GM23248 (cell line): ENCODE data around the gene LYPD6B. TPM values are rescaled to one million over a fixed set of nuclear protein-coding genes. Genes with fewer than 3 reads are reported as not detected.

Experiments used
- DNase-seq: peaks from one replicate; pipeline ENCODE4 v3.0.0-alpha.2; 2015
- H2AFZ ChIP-seq: fragments of 200-600 bp; sonication (generic); 2 replicates; pipeline ENCODE4 v1.6.1; 2016; ENCODE audit warnings: antibody characterized with exemption
- H3F3A ChIP-seq: fragments of 200-600 bp; sonication (generic); 2 replicates; pipeline ENCODE4 v1.6.1; 2016; ENCODE audit warnings: mild to moderate bottlenecking, antibody characterized with exemption, mixed run types; ENCODE audit not compliant: insufficient read depth
- H3K27ac ChIP-seq: fragments of 200-600 bp; sonication (generic); 2 replicates; pipeline ENCODE4 v1.5.1; 2016; ENCODE audit warnings: mild to moderate bottlenecking
- H3K27me3 ChIP-seq: fragments of 200-600 bp; sonication (generic); replicated peaks from 2 replicates; pipeline ENCODE4 v1.6.1; 2016; ENCODE audit warnings: mild to moderate bottlenecking; ENCODE audit not compliant: insufficient read depth
- H3K36me3 ChIP-seq: fragments of 200-600 bp; sonication (generic); 2 replicates; pipeline ENCODE4 v1.6.1; 2016; ENCODE audit warnings: low read depth, mild to moderate bottlenecking
- H3K4me1 ChIP-seq: fragments of 200-600 bp; sonication (generic); 2 replicates; pipeline ENCODE4 v1.6.1; 2016; ENCODE audit warnings: mild to moderate bottlenecking; ENCODE audit not compliant: insufficient read depth
- H3K4me2 ChIP-seq: fragments of 200-600 bp; sonication (generic); one replicate; pipeline ENCODE4 v1.6.1; 2016; ENCODE audit warnings: mild to moderate bottlenecking; ENCODE audit not compliant: unreplicated experiment
- H3K4me3 ChIP-seq: fragments of 200-600 bp; sonication (generic); 2 replicates; pipeline ENCODE4 v1.5.1; 2016; ENCODE audit warnings: mild to moderate bottlenecking
- H3K79me2 ChIP-seq: fragments of 200-600 bp; sonication (generic); 2 replicates; pipeline ENCODE4 v1.6.1; 2016; ENCODE audit warnings: mild to moderate bottlenecking; ENCODE audit not compliant: insufficient read depth
- H3K9ac ChIP-seq: fragments of 200-600 bp; sonication (generic); 2 replicates; pipeline ENCODE4 v1.6.1; 2016; ENCODE audit warnings: mild to moderate bottlenecking
- H3K9me2 ChIP-seq: fragments of 200-600 bp; sonication (generic); 2 replicates; pipeline ENCODE4 v1.6.1; 2016; ENCODE audit warnings: mixed run types, mild to moderate bottlenecking, moderate library complexity; ENCODE audit not compliant: insufficient read depth
- H3K9me3 ChIP-seq: fragments of 200-600 bp; sonication (generic); one replicate; pipeline ENCODE4 v1.6.1; 2017; ENCODE audit warnings: low read depth
- H4K20me1 ChIP-seq: fragments of 200-600 bp; sonication (generic); 2 replicates; pipeline ENCODE4 v1.6.0; 2016; ENCODE audit not compliant: insufficient read depth
- EZH2 ChIP-seq: fragments of 200-600 bp; sonication (generic); IDR thresholded peaks from 2 replicates; pipeline ENCODE4 v1.6.1; 2018; ENCODE audit warnings: antibody characterized with exemption, mild to moderate bottlenecking; ENCODE audit not compliant: insufficient read depth, poor library complexity, severe bottlenecking
- EZH2phosphoT487 ChIP-seq: fragments of 200-600 bp; sonication (generic); IDR thresholded peaks from 2 replicates; pipeline ENCODE4 v1.6.1; 2018; ENCODE audit warnings: antibody characterized with exemption, moderate library complexity, mild to moderate bottlenecking, low read depth; ENCODE audit not compliant: insufficient read depth
- WGBS, 2 experiments: methylation state at CpG; one replicate each; pipeline ENCODE4 v1.1.6; 2015 to 2017; ENCODE audit warnings: low lambda C conversion rate in 2 of 2, low coverage in 1 of 2; ENCODE audit errors: missing lambda C conversion rate in 2 of 2; 5-methylcytosine and 5-hydroxymethylcytosine counted together
- in situ Hi-C: fragments of 300-500 bp; cut with MboI; formaldehyde crosslinking; loops from 2 replicates; pipeline ENCODE4 v1.15.0; 2020
- polyA plus RNA-seq: library from polyadenylated mRNA; unstranded; fragments of >200 nt; fragmentation: Nextera tagmentation; extraction: Ambion mirVana; gene quantifications from 2 replicates; pipeline ENCODE4 v1.2.1, GENCODE V29; 2016
- total RNA-seq: library from RNA; depleted of rRNA; stranded (reverse); fragments of >200 nt; shearing (Covaris generic); gene quantifications from 2 replicates; pipeline ENCODE4 v1.2.3, GENCODE V29; 2014

Gene LYPD6B
- total and polyA plus RNA-seq, 2 experiments from 2014 or later: 3.9 to 11.4 TPM

GRCh38 chr2:149158957-149159356 lies 120.5 kb downstream of the LYPD6B start:
- Histone ChIP-seq H3K4me1 (no peaks in the 10 kb centered on the region), H3K36me3 (no peaks in the 10 kb centered on the region), H3K79me2 (no peaks in the 10 kb centered on the region), H3K4me3 (no peak overlapping the region), H2AFZ (no peak overlapping the region), H3K4me2 (no peak overlapping the region), H4K20me1 (no peaks in the 10 kb centered on the region), H3K9ac (no peak overlapping the region), H3K27ac (no peak overlapping the region), H3K9me2 (no peaks in the 10 kb centered on the region), H3K27me3 (0 out of 2 replicates have a peak, but pooled peaks cover 3% of the 10 kb centered on the region), H3F3A (no peaks in the 10 kb centered on the region), H3K9me3 (no peaks in the 10 kb centered on the region)
- in situ Hi-C loops: no loop called here
- DNase-seq: no peak
- 67 to 69% methylated on average over 1 of the region's 1 CpG for WGBS, 2 experiments
- no peak for TF ChIP-seq EZH2phosphoT487
- no peak for TF ChIP-seq EZH2

- Histone ChIP-seq H2AFZ (no peak overlapping the region), H3K4me2 (no peak overlapping the region), H3K27me3 (0 out of 2 replicates have a peak, but pooled peaks cover 3% of the 10 kb centered on the region), H3K36me3 (no peaks in the 10 kb centered on the region), H3K27ac (no peak overlapping the region), H3K4me1 (no peaks in the 10 kb centered on the region), H4K20me1 (no peaks in the 10 kb centered on the region), H3K9me2 (no peaks in the 10 kb centered on the region), H3K9ac (no peak overlapping the region), H3K9me3 (no peaks in the 10 kb centered on the region), H3K4me3 (no peak overlapping the region), H3K79me2 (no peaks in the 10 kb centered on the region), H3F3A (no peaks in the 10 kb centered on the region)
- 44 to 49% methylated on average over 2 of the region's 2 CpGs for WGBS, 2 experiments
- no peak for DNase-seq
- TF ChIP-seq EZH2phosphoT487: no peak
- TF ChIP-seq EZH2: no peak
- in situ Hi-C loops: no loop called here
Measured at GRCh38 chr2:149160195-149160594, 121.7 kb downstream of the LYPD6B start.

- DNase-seq: no peak
- no peak overlapping the region for H3K4me2 ChIP-seq
- 71 to 76% methylated on average over 8 of the region's 8 CpGs for WGBS, 2 experiments
Measured at GRCh38 chr2:149160701-149161217, 122.3 kb downstream of the LYPD6B start.

GRCh38 chr2:149161481-149162225 lies 123.2 kb downstream of the LYPD6B start:
- no peak overlapping the region for H2AFZ ChIP-seq
- no peaks in the 10 kb centered on the region for H3F3A ChIP-seq
- DNase-seq: no peak
- no peaks in the 10 kb centered on the region for H3K79me2 ChIP-seq
- no peaks in the 10 kb centered on the region for H3K9me2 ChIP-seq
- H3K4me1 ChIP-seq: no peaks in the 10 kb centered on the region
- H3K27me3 ChIP-seq: 0 out of 2 replicates have a peak, but pooled peaks cover 3% of the 10 kb centered on the region
- H3K9me3 ChIP-seq: no peaks in the 10 kb centered on the region
- H4K20me1 ChIP-seq: no peaks in the 10 kb centered on the region
- in situ Hi-C loops: no loop called here
- TF ChIP-seq EZH2phosphoT487 (no peak), EZH2 (no peak)
- no peak overlapping the region for H3K9ac ChIP-seq
- H3K36me3 ChIP-seq: no peaks in the 10 kb centered on the region
- H3K27ac ChIP-seq: no peak overlapping the region
- WGBS, 2 experiments: 37 to 41% methylated on average over 5 of the region's 5 CpGs
- H3K4me2 ChIP-seq: no peak overlapping the region
- no peak overlapping the region for H3K4me3 ChIP-seq

More at GRCh38 chr2:149160701-149161217, 122.3 kb downstream of the LYPD6B start:
- Histone ChIP-seq H3F3A (no peaks in the 10 kb centered on the region), H3K4me1 (no peaks in the 10 kb centered on the region), H3K9me3 (no peaks in the 10 kb centered on the region), H3K9ac (no peak overlapping the region), H2AFZ (no peak overlapping the region), H3K79me2 (no peaks in the 10 kb centered on the region), H3K36me3 (no peaks in the 10 kb centered on the region), H3K4me3 (no peak overlapping the region), H3K27me3 (0 out of 2 replicates have a peak, but pooled peaks cover 3% of the 10 kb centered on the region), H4K20me1 (no peaks in the 10 kb centered on the region), H3K9me2 (no peaks in the 10 kb centered on the region), H3K27ac (no peak overlapping the region)
- TF ChIP-seq EZH2 (no peak), EZH2phosphoT487 (no peak)
- in situ Hi-C loops: no loop called here
